Activated CD8-positive, alpha-beta T cell treated with anti-CD3 and anti-CD28 coated beads, Interleukin-2, amount 10 ng/mL, durations not matched to agents 7 days and 5 days (primary cell): ENCODE measurements around the gene MRPS12. TPM values are rescaled to one million over a fixed set of nuclear protein-coding genes. Genes with fewer than 3 reads are reported as not detected.
"Not testable (repeated sequence)": the region's sequence is repeated elsewhere in the genome, so short reads cannot be mapped to it uniquely, and the experiment has no call there.

Experiments used
- ATAC-seq: fragments of 150-1000 bp; cut with Tn5 transposase; one replicate; pipeline ENCODE4 v1.10.0; 2021; ENCODE audit warnings: moderate library complexity
- CTCF ChIA-PET: fragments of 350-600 bp; sonication (Branson Sonifier 250); formaldehyde crosslinking; loops from one replicate; lab custom pipeline; 2021; ENCODE audit warnings: antibody characterized with exemption; lab: Charles Lee
- POLR2A ChIA-PET: fragments of 350-600 bp; sonication (Branson Sonifier 250); formaldehyde crosslinking; loops from one replicate; lab custom pipeline; 2021; ENCODE audit warnings: antibody characterized with exemption; lab: Charles Lee
- DNase-seq: peaks from one replicate; pipeline ENCODE4 v3.0.0-alpha.2; 2020
- H3K27ac Mint-ChIP-seq: one replicate; pipeline ENCODE4 v1.8.0; 2021; ENCODE audit warnings: mild to moderate bottlenecking, mixed read lengths
- H3K27me3 Mint-ChIP-seq: one replicate; pipeline ENCODE4 v1.8.0; 2021; ENCODE audit warnings: low read depth, mixed read lengths
- H3K36me3 Mint-ChIP-seq: one replicate; pipeline ENCODE4 v1.8.0; 2021; ENCODE audit warnings: low read depth, mixed read lengths
- H3K4me1 Mint-ChIP-seq: one replicate; pipeline ENCODE4 v1.8.0; 2021; ENCODE audit warnings: low read depth, mixed read lengths
- H3K4me3 Mint-ChIP-seq: one replicate; pipeline ENCODE4 v1.8.0; 2021; ENCODE audit warnings: mild to moderate bottlenecking, mixed read lengths
- H3K9me3 Mint-ChIP-seq: one replicate; pipeline ENCODE4 v1.8.0; 2022; ENCODE audit warnings: mixed read lengths; ENCODE audit not compliant: insufficient read depth
- total RNA-seq, 2 experiments: library from RNA; stranded (reverse); gene quantifications; one replicate each; pipeline ENCODE4 v1.2.3, GENCODE V29; 2021

MRPS12 gene
- total RNA-seq: 10 to 100 TPM; 60.2 to 61.7 TPM

- ChIA-PET CTCF (interaction anchor here (0.6 to 3.9 kb wide), 71 partner anchors 9 to 1640 kb away, joined by 3 to 49 read pairs (median 4); partner anchors contain the start of genes ACTN4, CAPN12, ECH1 and EIF3K), POLR2A (interaction anchor here (0.7 to 2.3 kb wide), 12 partner anchors 10 to 556 kb away, joined by 3 to 6 read pairs (median 4); partner anchors contain the start of genes NFKBIB, PSMD8, RINL and SIRT2)
- Mint-ChIP-seq H3K9me3 (peaks cover 7% of the 10 kb centered on the region), H3K27me3 (no peaks in the 10 kb centered on the region), H3K4me1 (peaks cover 31% of the 10 kb centered on the region), H3K36me3 (peaks cover 42% of the 10 kb centered on the region), H3K4me3 (peak within 1 kb of the TSS; percentile 98), H3K27ac (peak within 1 kb of the TSS; percentile 99)
- ATAC-seq (peak; percentile 97), DNase-seq (peak; percentile 99)
These were observed at the start of gene MRPS12 for GRCh38 chr19:38930776-38931520. TSS of gene MRPS12 (plus strand) at chr19:38930944. CDS start at chr19:38931295, 351 bp downstream.

- no peak overlapping the region for H3K4me3 Mint-ChIP-seq
These were observed 47.5 kb upstream of the MRPS12 start for GRCh38 chr19:38883286-38883685.

GRCh38 chr19:38884691-38885090 lies 46.1 kb upstream of the MRPS12 start:
- H3K27me3 Mint-ChIP-seq, ATAC-seq, H3K9me3 Mint-ChIP-seq, H3K4me1 Mint-ChIP-seq, H3K27ac Mint-ChIP-seq, DNase-seq, CTCF ChIA-PET, H3K4me3 Mint-ChIP-seq, POLR2A ChIA-PET: not testable (repeated sequence)
- H3K36me3 Mint-ChIP-seq: peaks cover 17% of the 10 kb centered on the region

More at GRCh38 chr19:38883286-38883685, 47.5 kb upstream of the MRPS12 start:
- Mint-ChIP-seq H3K4me1 (peaks cover 14% of the 10 kb centered on the region), H3K27me3 (no peaks in the 10 kb centered on the region), H3K9me3 (no peaks in the 10 kb centered on the region), H3K36me3 (peaks cover 8% of the 10 kb centered on the region), H3K27ac (no peak overlapping the region)
- ChIA-PET CTCF (no interaction called here), POLR2A (no interaction called here)
- ATAC-seq: no peak
- DNase-seq: no peak

GRCh38 chr19:38888876-38889275 lies 41.9 kb upstream of the MRPS12 start:
- DNase-seq: no peak
- Mint-ChIP-seq H3K4me1 (peaks cover 2% of the 10 kb centered on the region), H3K27me3 (no peaks in the 10 kb centered on the region), H3K4me3 (no peak overlapping the region), H3K9me3 (no peaks in the 10 kb centered on the region), H3K36me3 (peaks cover 13% of the 10 kb centered on the region), H3K27ac (no peak overlapping the region)
- no peak for ATAC-seq
- ChIA-PET POLR2A (interaction anchor here (0.9 to 1.7 kb wide), 2 partner anchors 10 kb away, joined by 3 to 8 read pairs; partner anchors contain the start of gene RINL), CTCF (interaction anchor here (0.9 to 3.9 kb wide), 8 partner anchors 10 to 486 kb away, joined by 3 to 22 read pairs (median 12); partner anchors contain the start of genes FAM98C, MRPS12, NFKBIB and RINL)

GRCh38 chr19:38889803-38890202 lies 40.9 kb upstream of the MRPS12 start:
- ATAC-seq (no peak), DNase-seq (no peak)
- Mint-ChIP-seq H3K4me3 (no peak overlapping the region), H3K27me3 (no peaks in the 10 kb centered on the region), H3K9me3 (no peaks in the 10 kb centered on the region), H3K27ac (no peak overlapping the region), H3K4me1 (peaks cover 4% of the 10 kb centered on the region), H3K36me3 (peaks cover 13% of the 10 kb centered on the region)
- ChIA-PET CTCF (interaction anchor here (0.9 to 3.9 kb wide), 2 partner anchors 11 to 23 kb away, joined by 3 to 12 read pairs; partner anchors contain the start of gene RINL), POLR2A (interaction anchor here (0.9 kb wide), 1 partner anchor 11 kb away, joined by 3 read pairs; no protein-coding TSS in a partner anchor)

GRCh38 chr19:38890686-38891085 lies 40.1 kb upstream of the MRPS12 start:
- peaks cover 13% of the 10 kb centered on the region for H3K36me3 Mint-ChIP-seq
- POLR2A ChIA-PET: no interaction called here

GRCh38 chr19:38891771-38892170 lies 39.0 kb upstream of the MRPS12 start:
- DNase-seq (no peak), ATAC-seq (no peak)
- H3K4me1 Mint-ChIP-seq: peaks cover 4% of the 10 kb centered on the region
- no peaks in the 10 kb centered on the region for H3K27me3 Mint-ChIP-seq
- no peak overlapping the region for H3K27ac Mint-ChIP-seq
- no peaks in the 10 kb centered on the region for H3K9me3 Mint-ChIP-seq
- H3K4me3 Mint-ChIP-seq: no peak overlapping the region
- H3K36me3 Mint-ChIP-seq: peaks cover 13% of the 10 kb centered on the region
- POLR2A ChIA-PET: no interaction called here
- CTCF ChIA-PET: interaction anchor here (3.9 kb wide), 1 partner anchor 13 kb away, joined by 12 read pairs; the partner anchor contains the start of gene RINL

More at GRCh38 chr19:38890686-38891085, 40.1 kb upstream of the MRPS12 start:
- H3K27me3 Mint-ChIP-seq: no peaks in the 10 kb centered on the region
- DNase-seq (no peak), ATAC-seq (no peak)
- peaks cover 4% of the 10 kb centered on the region for H3K4me1 Mint-ChIP-seq
- H3K4me3 Mint-ChIP-seq: no peak overlapping the region
- no peak overlapping the region for H3K27ac Mint-ChIP-seq
- CTCF ChIA-PET: interaction anchor here (3.9 kb wide), 1 partner anchor 12 kb away, joined by 12 read pairs; the partner anchor contains the start of gene RINL
- H3K9me3 Mint-ChIP-seq: no peaks in the 10 kb centered on the region

GRCh38 chr19:38892841-38893240 lies 37.9 kb upstream of the MRPS12 start:
- no peaks in the 10 kb centered on the region for H3K27me3 Mint-ChIP-seq

GRCh38 chr19:38893341-38893771 lies 37.4 kb upstream of the MRPS12 start:
- Mint-ChIP-seq H3K27ac (no peak overlapping the region), H3K27me3 (no peaks in the 10 kb centered on the region), H3K36me3 (peaks cover 11% of the 10 kb centered on the region), H3K9me3 (no peaks in the 10 kb centered on the region), H3K4me1 (peaks cover 8% of the 10 kb centered on the region), H3K4me3 (no peak overlapping the region)
- POLR2A ChIA-PET: interaction anchor here (1.0 kb wide), 1 partner anchor 61 kb away, joined by 4 read pairs; the partner anchor contains the start of gene ECH1
- no peak for DNase-seq
- CTCF ChIA-PET: interaction anchor here (0.8 to 2.7 kb wide), 3 partner anchors 34 to 491 kb away, joined by 3 to 7 read pairs (median 3); partner anchors contain the start of genes FAM98C, MRPS12 and SARS2
- no peak for ATAC-seq

More at GRCh38 chr19:38892841-38893240, 37.9 kb upstream of the MRPS12 start:
- Mint-ChIP-seq H3K9me3 (no peaks in the 10 kb centered on the region), H3K4me1 (peaks cover 4% of the 10 kb centered on the region), H3K27ac (no peak overlapping the region), H3K4me3 (no peak overlapping the region), H3K36me3 (peaks cover 13% of the 10 kb centered on the region)
- ATAC-seq (no peak), DNase-seq (no peak)
- POLR2A ChIA-PET: interaction anchor here (1.0 kb wide), 1 partner anchor 61 kb away, joined by 4 read pairs; the partner anchor contains the start of gene ECH1
- CTCF ChIA-PET: interaction anchor here (1.2 to 3.9 kb wide), 3 partner anchors 14 to 38 kb away, joined by 3 to 12 read pairs (median 7); partner anchors contain the start of genes MRPS12, RINL and SARS2

- Mint-ChIP-seq H3K9me3 (no peaks in the 10 kb centered on the region), H3K27me3 (no peaks in the 10 kb centered on the region), H3K27ac (no peak overlapping the region), H3K4me1 (peaks cover 15% of the 10 kb centered on the region), H3K4me3 (no peak overlapping the region), H3K36me3 (no peaks in the 10 kb centered on the region)
- no peak for DNase-seq
- ChIA-PET CTCF (interaction anchor here (0.9 to 2.7 kb wide), 3 partner anchors 8 to 492 kb away, joined by 3 to 7 read pairs (median 7); partner anchors contain the start of genes FAM98C, MRPS12 and SARS2), POLR2A (interaction anchor here (0.6 kb wide), 1 partner anchor 495 kb away, joined by 5 read pairs; no protein-coding TSS in a partner anchor)
- ATAC-seq: no peak
These were observed 35.8 kb upstream of the MRPS12 start for GRCh38 chr19:38894968-38895367.

- ChIA-PET POLR2A (interaction anchor here (0.6 to 1.2 kb wide), 2 partner anchors 21 to 22 kb away, joined by 3 to 5 read pairs; partner anchors contain the start of gene RINL), CTCF (interaction anchor here (2.6 kb wide), 1 partner anchor 12 kb away, joined by 7 read pairs; no protein-coding TSS in a partner anchor)
- ATAC-seq (no peak), DNase-seq (peak; percentile 68)
- H3K27me3 Mint-ChIP-seq: no peaks in the 10 kb centered on the region
- H3K4me3 Mint-ChIP-seq: peak overlapping the region; percentile 91
- H3K27ac Mint-ChIP-seq: peak overlapping the region; percentile 95
- H3K36me3 Mint-ChIP-seq: peaks cover 11% of the 10 kb centered on the region
- no peaks in the 10 kb centered on the region for H3K9me3 Mint-ChIP-seq
- peaks cover 30% of the 10 kb centered on the region for H3K4me1 Mint-ChIP-seq
These were observed 31.8 kb upstream of the MRPS12 start for GRCh38 chr19:38898788-38899446.
